Neural crest cell (in vitro differentiated cells): ENCODE measurements around the gene OR52B6. TPM values are rescaled to one million over a fixed set of nuclear protein-coding genes. Genes with fewer than 3 reads are reported as not detected.
"Not testable (repeated sequence)": the region's sequence is repeated elsewhere in the genome, so short reads cannot be mapped to it uniquely, and the experiment has no call there.

ENCODE experiments used
- DNase-seq: peaks from one replicate; pipeline ENCODE4 v3.0.0; 2021; ENCODE audit warnings: low read depth, mixed read lengths, low spot score
- H3K27ac Mint-ChIP-seq: one replicate; pipeline ENCODE4 v1.8.0; 2021; ENCODE audit warnings: mild to moderate bottlenecking, mixed read lengths; ENCODE audit not compliant: unreplicated experiment
- H3K27me3 Mint-ChIP-seq: 2 replicates; pipeline ENCODE4 v1.8.0; 2021; ENCODE audit warnings: low read depth, mild to moderate bottlenecking, mixed read lengths
- H3K36me3 Mint-ChIP-seq: 2 replicates; pipeline ENCODE4 v1.8.0; 2021; ENCODE audit warnings: low read depth, mild to moderate bottlenecking, mixed read lengths
- H3K4me1 Mint-ChIP-seq: 2 replicates; pipeline ENCODE4 v1.8.0; 2021; ENCODE audit warnings: mixed read lengths
- H3K4me3 Mint-ChIP-seq: one replicate; pipeline ENCODE4 v1.8.0; 2021; ENCODE audit warnings: mild to moderate bottlenecking, mixed read lengths
- H3K9me3 Mint-ChIP-seq: 2 replicates; pipeline ENCODE4 v1.8.0; 2021; ENCODE audit warnings: mixed read lengths
- CTCF ChIP-seq: fragments of 200-600 bp; sonication (generic); conservative IDR thresholded peaks from 2 replicates; pipeline ENCODE4 v1.5.0; 2021; ENCODE audit warnings: antibody characterized with exemption, mild to moderate bottlenecking
- total RNA-seq: library from RNA; stranded (reverse); gene quantifications from 2 replicates; pipeline ENCODE4 v1.2.1, GENCODE V29; 2021

OR52B6 gene
- total RNA-seq, 1 donor from 2014 or later: not detected

- no peaks in the 10 kb centered on the region for H3K36me3 Mint-ChIP-seq
- no peak for TF ChIP-seq CTCF
- H3K4me1 Mint-ChIP-seq: no peaks in the 10 kb centered on the region
- no peak overlapping the region for H3K27ac Mint-ChIP-seq
- no peak for DNase-seq
- H3K9me3 Mint-ChIP-seq: no peaks in the 10 kb centered on the region
- no peak overlapping the region for H3K4me3 Mint-ChIP-seq
- no peaks in the 10 kb centered on the region for H3K27me3 Mint-ChIP-seq
Observed at GRCh38 chr11:5577101-5577500, 3.6 kb upstream of the OR52B6 start.

DNA sequence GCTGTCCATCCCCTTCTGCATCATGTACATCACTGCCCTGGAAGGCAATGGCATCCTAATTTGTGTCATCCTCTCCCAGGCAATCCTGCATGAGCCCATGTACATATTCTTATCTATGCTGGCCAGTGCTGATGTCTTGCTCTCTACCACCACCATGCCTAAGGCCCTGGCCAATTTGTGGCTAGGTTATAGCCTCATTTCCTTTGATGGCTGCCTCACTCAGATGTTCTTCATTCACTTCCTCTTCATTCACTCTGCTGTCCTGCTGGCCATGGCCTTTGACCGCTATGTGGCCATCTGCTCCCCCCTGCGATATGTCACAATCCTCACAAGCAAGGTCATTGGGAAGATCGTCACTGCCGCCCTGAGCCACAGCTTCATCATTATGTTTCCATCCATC is 337 bp downstream of the OR52B6 start:
- Mint-ChIP-seq H3K27me3 (no peaks in the 10 kb centered on the region), H3K9me3 (no peaks in the 10 kb centered on the region), H3K36me3 (no peaks in the 10 kb centered on the region), H3K4me3 (no peak overlapping the region), H3K27ac (no peak overlapping the region), H3K4me1 (no peaks in the 10 kb centered on the region)
- TF ChIP-seq CTCF: no peak
- no peak for DNase-seq

GRCh38 chr11:5584458-5584857 is 3.8 kb downstream of the OR52B6 start:
- DNase-seq, H3K36me3 Mint-ChIP-seq, H3K27ac Mint-ChIP-seq, H3K4me1 Mint-ChIP-seq, H3K27me3 Mint-ChIP-seq, H3K4me3 Mint-ChIP-seq, H3K9me3 Mint-ChIP-seq: not testable (repeated sequence)

DNA sequence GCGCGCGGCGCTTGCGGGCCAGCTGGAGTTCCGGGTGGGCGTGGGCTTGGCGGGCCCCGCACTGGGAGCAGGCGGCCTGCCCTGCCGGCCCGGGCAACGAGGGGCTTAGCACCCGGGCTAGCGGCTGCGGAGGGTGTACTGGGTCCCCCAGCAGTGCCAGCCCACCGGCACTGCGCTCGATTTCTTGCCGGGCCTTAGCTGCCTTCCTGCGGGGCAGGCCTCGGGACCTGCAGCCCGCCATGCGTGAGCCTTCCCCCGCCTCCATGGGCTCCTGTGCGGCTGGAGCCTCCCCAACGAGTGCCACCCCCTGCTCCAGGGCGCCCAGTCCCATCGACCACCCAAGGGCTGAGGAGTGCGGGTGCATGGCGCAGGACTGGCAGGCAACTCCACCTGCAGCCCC is 9.2 kb downstream of the OR52B6 start:
- not testable (repeated sequence) for H3K36me3 Mint-ChIP-seq, H3K4me3 Mint-ChIP-seq, DNase-seq, H3K27ac Mint-ChIP-seq, H3K4me1 Mint-ChIP-seq, H3K9me3 Mint-ChIP-seq, H3K27me3 Mint-ChIP-seq

DNA sequence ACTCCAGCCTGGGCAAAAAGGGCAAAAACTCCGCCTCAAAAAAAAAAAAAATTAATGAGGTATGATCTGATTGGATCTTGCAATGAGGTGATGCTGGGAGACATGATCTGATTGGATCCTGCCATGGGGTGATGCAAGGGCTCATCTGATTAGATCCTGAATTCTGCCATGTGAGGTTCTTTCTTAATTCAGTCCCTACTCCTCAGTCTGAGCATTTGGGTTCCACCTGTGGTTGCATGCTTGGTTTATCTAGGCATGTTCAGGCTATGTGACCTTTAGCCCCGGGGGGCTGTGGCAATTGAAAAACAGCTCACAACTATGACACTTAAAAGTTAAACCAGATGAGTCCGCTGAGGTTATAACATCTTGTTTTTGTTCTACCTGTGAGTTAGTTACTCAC is 10.9 kb downstream of the OR52B6 start:
- Mint-ChIP-seq H3K4me3 (no peak overlapping the region), H3K36me3 (peaks cover 3% of the 10 kb centered on the region), H3K4me1 (peaks cover 2% of the 10 kb centered on the region), H3K27ac (no peak overlapping the region), H3K27me3 (no peaks in the 10 kb centered on the region), H3K9me3 (peaks cover 3% of the 10 kb centered on the region)
- no peak for DNase-seq
- no peak for TF ChIP-seq CTCF

DNA sequence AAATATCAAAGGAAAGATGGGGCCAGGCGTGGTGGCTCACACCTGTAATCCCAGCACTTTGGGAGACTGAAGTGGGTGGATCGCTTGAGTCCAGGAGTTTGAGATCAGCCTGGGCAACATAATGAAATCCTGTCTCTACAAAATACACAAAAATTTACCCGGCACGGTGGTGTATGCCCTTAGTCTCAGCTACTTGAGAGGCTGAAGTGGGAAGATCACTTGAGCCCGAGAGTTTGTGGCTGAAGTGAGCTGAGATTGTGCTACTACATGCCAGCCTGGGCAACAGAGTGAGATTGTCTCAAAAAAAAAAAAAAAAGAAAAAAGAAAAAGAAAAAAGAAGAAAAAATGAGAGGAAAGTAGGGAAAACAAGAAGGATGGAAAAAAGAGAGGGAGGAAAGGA is 11.9 kb downstream of the OR52B6 start:
- Mint-ChIP-seq H3K36me3 (peaks cover 3% of the 10 kb centered on the region), H3K4me1 (peaks cover 12% of the 10 kb centered on the region), H3K9me3 (peaks cover 3% of the 10 kb centered on the region), H3K27me3 (no peaks in the 10 kb centered on the region), H3K4me3 (no peak overlapping the region), H3K27ac (no peak overlapping the region)
- no peak for DNase-seq
- no peak for TF ChIP-seq CTCF

DNA sequence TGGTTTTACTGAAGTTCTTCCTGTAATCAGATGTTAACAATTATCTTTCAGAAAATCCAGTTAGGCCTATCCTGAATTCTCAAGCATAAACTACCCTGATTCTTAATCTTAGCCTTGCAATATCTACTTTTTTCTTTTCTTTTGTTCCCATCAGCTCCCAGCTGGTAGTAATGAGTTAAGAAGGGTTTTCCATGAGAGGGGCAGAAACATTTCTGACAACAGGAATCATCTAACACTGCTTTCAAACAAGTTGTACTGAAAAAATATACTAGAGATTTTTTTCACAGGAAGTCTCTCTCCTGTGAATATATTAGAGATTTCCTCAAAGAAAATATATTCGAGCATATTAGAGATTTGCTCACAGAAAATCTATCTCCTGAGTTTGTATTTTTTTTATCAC is 12.5 kb downstream of the OR52B6 start:
- Mint-ChIP-seq H3K27me3 (no peaks in the 10 kb centered on the region), H3K27ac (no peak overlapping the region), H3K4me1 (peaks cover 17% of the 10 kb centered on the region), H3K4me3 (no peak overlapping the region), H3K36me3 (peaks cover 3% of the 10 kb centered on the region), H3K9me3 (peaks cover 3% of the 10 kb centered on the region)
- TF ChIP-seq CTCF: no peak
- DNase-seq: no peak
